Endothelial cell (in vitro differentiated cells): ENCODE measurements around the gene PDE4B. TPM values are rescaled to one million over a fixed set of nuclear protein-coding genes. Genes with fewer than 3 reads are reported as not detected.

Experiments
- DNase-seq: peaks from one replicate; pipeline ENCODE4 v3.0.0; 2021; ENCODE audit warnings: low spot score
- H3K27ac Mint-ChIP-seq: one replicate; pipeline ENCODE4 v1.8.0; 2021; ENCODE audit warnings: mixed read lengths, inconsistent platforms; ENCODE audit not compliant: unreplicated experiment
- H3K27me3 Mint-ChIP-seq: one replicate; pipeline ENCODE4 v1.8.0; 2021; ENCODE audit warnings: mild to moderate bottlenecking, moderate library complexity, mixed read lengths, inconsistent platforms; ENCODE audit not compliant: unreplicated experiment
- H3K36me3 Mint-ChIP-seq: one replicate; pipeline ENCODE4 v1.8.0; 2021; ENCODE audit warnings: mild to moderate bottlenecking, low read depth, mixed read lengths, inconsistent platforms; ENCODE audit not compliant: unreplicated experiment
- H3K4me1 Mint-ChIP-seq: one replicate; pipeline ENCODE4 v1.8.0; 2021; ENCODE audit warnings: mild to moderate bottlenecking, mixed read lengths, inconsistent platforms; ENCODE audit not compliant: unreplicated experiment
- H3K4me3 Mint-ChIP-seq: one replicate; pipeline ENCODE4 v1.8.0; 2021; ENCODE audit warnings: mild to moderate bottlenecking, mixed read lengths, inconsistent platforms; ENCODE audit not compliant: unreplicated experiment
- H3K9me3 Mint-ChIP-seq: one replicate; pipeline ENCODE4 v1.8.0; 2021; ENCODE audit warnings: mixed read lengths, inconsistent platforms; ENCODE audit not compliant: unreplicated experiment
- total RNA-seq: library from RNA; stranded (reverse); fragmentation: NEBNext Ultra II Directional; extraction: Animal tissue kit (Norgen Biotek cat#: 25700); gene quantifications from one replicate; pipeline ENCODE4 v1.2.1, GENCODE V29; 2021; ENCODE audit not compliant: unreplicated experiment
- TF ChIP-seq, protein P1 (sequence below): fragments of 200-600 bp; sonication (generic); IDR thresholded peaks from one replicate; pipeline ENCODE4 v1.5.0; 2021; ENCODE audit warnings: antibody characterized with exemption; ENCODE audit not compliant: unreplicated experiment

PDE4B gene
- total RNA-seq, 1 donor from 2014 or later: 45.6 TPM

GRCh38 chr1:66271904-66272254, 479.2 kb downstream of the PDE4B start:
- DNase-seq: no peak
- H3K4me1 Mint-ChIP-seq: peaks cover 64% of the 10 kb centered on the region
- H3K4me3 Mint-ChIP-seq: no peak overlapping the region
- H3K36me3 Mint-ChIP-seq: no peaks in the 10 kb centered on the region
- no peaks in the 10 kb centered on the region for H3K9me3 Mint-ChIP-seq
- H3K27ac Mint-ChIP-seq: peak overlapping the region; percentile 85
- H3K27me3 Mint-ChIP-seq: peaks cover 1% of the 10 kb centered on the region
- TF ChIP-seq, protein P1, sequence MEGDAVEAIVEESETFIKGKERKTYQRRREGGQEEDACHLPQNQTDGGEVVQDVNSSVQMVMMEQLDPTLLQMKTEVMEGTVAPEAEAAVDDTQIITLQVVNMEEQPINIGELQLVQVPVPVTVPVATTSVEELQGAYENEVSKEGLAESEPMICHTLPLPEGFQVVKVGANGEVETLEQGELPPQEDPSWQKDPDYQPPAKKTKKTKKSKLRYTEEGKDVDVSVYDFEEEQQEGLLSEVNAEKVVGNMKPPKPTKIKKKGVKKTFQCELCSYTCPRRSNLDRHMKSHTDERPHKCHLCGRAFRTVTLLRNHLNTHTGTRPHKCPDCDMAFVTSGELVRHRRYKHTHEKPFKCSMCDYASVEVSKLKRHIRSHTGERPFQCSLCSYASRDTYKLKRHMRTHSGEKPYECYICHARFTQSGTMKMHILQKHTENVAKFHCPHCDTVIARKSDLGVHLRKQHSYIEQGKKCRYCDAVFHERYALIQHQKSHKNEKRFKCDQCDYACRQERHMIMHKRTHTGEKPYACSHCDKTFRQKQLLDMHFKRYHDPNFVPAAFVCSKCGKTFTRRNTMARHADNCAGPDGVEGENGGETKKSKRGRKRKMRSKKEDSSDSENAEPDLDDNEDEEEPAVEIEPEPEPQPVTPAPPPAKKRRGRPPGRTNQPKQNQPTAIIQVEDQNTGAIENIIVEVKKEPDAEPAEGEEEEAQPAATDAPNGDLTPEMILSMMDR: no peak

- Mint-ChIP-seq H3K27me3 (peaks cover 5% of the 10 kb centered on the region), H3K9me3 (no peaks in the 10 kb centered on the region), H3K4me3 (no peak overlapping the region), H3K27ac (no peak overlapping the region), H3K36me3 (no peaks in the 10 kb centered on the region), H3K4me1 (peaks cover 62% of the 10 kb centered on the region)
- TF ChIP-seq, protein P1: no peak
- no peak for DNase-seq
These were observed 481.0 kb downstream of the PDE4B start for GRCh38 chr1:66273656-66274055.

GRCh38 chr1:66274634-66275033, 481.9 kb downstream of the PDE4B start:
- peaks cover 4% of the 10 kb centered on the region for H3K27me3 Mint-ChIP-seq
- H3K9me3 Mint-ChIP-seq: no peaks in the 10 kb centered on the region
- TF ChIP-seq, protein P1: no peak
- H3K27ac Mint-ChIP-seq: no peak overlapping the region
- no peaks in the 10 kb centered on the region for H3K36me3 Mint-ChIP-seq
- no peak overlapping the region for H3K4me3 Mint-ChIP-seq
- H3K4me1 Mint-ChIP-seq: peaks cover 67% of the 10 kb centered on the region
- no peak for DNase-seq

- no peak for DNase-seq
- Mint-ChIP-seq H3K27ac (peak overlapping the region; percentile 92), H3K4me1 (peaks cover 67% of the 10 kb centered on the region), H3K4me3 (no peak overlapping the region), H3K36me3 (no peaks in the 10 kb centered on the region), H3K9me3 (no peaks in the 10 kb centered on the region), H3K27me3 (peaks cover 4% of the 10 kb centered on the region)
- TF ChIP-seq, protein P1: no peak
These were observed 482.4 kb downstream of the PDE4B start for GRCh38 chr1:66275083-66275482.

DNA sequence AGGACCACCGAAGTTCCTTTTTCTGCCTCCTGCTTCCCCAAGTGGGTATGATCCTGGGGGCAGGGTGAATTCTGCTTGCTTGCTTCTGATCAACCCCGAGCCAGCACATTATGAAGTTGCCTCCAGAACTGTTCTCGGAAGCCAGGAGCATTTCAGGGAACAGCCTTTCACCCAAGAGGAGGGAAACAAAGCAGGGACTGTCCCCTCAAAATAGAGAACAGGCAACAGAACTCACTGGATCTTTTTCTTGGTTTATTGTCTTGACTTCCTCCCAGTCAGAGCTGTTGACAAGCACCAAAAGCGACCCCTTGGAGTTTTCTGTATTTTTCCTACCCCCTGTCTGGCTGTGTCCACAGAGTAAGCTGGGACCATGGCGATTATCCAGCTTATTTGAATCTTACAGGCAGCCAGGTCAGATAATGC, 482.9 kb downstream of the PDE4B start:
- no peak for DNase-seq
- TF ChIP-seq, protein P1: no peak
- H3K4me1 Mint-ChIP-seq: peaks cover 64% of the 10 kb centered on the region
- no peaks in the 10 kb centered on the region for H3K9me3 Mint-ChIP-seq
- peak overlapping the region; percentile 92 for H3K27ac Mint-ChIP-seq
- H3K36me3 Mint-ChIP-seq: no peaks in the 10 kb centered on the region
- H3K27me3 Mint-ChIP-seq: peaks cover 4% of the 10 kb centered on the region
- H3K4me3 Mint-ChIP-seq: no peak overlapping the region
